Right lobe of liver (tissue), 4 donors: Measurements from ENCODE around the gene HTRA2.

Source experiments
- CTCF ChIP-seq, 4 donors: fragments of 200-600 bp in 3 of 4; fragments of 450-650 bp in 1 of 4; IDR thresholded peaks; one replicate each; pipeline versions ENCODE4 v1.5.1 to v1.8.0; 2016 to 2022; ENCODE audit warnings: antibody characterized with exemption in 4 of 4, mild to moderate bottlenecking in 2 of 4
- POLR2A ChIP-seq: fragments of 450-650 bp; IDR thresholded peaks from one replicate; pipeline ENCODE4 v1.6.1; 2017; ENCODE audit warnings: antibody characterized with exemption, mild to moderate bottlenecking
- donor health status: DM: no; HTN: no; CAD: no.
- donor health status: DM: no; HTN: no; CAD: no.
- donor health status: DM: no; HTN: yes; CAD: no.

GRCh38 chr2:74529357-74530238 is at the start of gene HTRA2, which contains the start of gene AUP1:
- TF ChIP-seq CTCF (IDR thresholded peaks at IDR 0.05) (peak in 1 of 4 donors; percentile 6), POLR2A (peak; percentile 74)
